ENCODE data around the gene ABHD14A. TPM values are rescaled to one million over a fixed set of nuclear protein-coding genes. Genes with fewer than 3 reads are reported as not detected.

The ABHD14A gene
- total RNA-seq, 1 donor from 2014 or later, result 14.8 TPM

DNA sequence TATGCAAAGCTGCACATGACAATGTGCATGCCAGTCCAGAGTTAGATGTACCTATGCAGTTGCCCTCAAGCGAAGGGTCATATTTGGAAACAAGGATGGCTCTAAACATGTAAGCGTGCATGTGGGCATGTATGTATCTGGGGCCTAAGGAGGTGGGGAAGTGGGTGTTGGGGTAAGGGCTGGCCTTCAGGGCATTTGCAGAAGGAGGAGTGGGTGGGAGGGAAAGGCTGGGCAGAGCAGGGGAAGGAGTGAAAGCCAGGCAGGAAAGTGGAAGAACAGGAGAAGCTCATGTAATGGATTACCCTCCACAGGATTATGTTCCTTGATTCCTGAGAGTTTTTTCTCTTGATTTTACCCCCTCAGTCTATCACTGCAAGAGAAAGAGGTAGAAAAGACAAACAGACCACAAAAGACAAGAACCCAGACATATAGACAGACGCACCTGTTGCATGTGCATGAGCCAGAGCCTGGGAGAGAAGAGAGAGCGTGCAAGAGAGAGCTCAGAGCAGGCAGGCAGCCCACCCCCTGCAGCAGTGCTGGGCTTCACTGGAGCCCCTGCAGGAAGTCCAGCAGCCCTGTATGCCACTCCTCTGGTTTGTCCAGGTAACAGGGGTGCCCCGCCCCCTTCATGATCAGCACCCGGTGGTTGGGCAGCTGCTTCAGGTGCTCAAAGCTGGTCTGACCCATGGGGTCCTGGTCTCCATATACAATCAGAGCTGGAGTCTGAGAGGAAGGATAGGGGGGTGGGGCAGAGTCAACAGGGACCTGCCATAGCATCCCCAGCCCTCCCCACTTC, 5.8 kb upstream of the ABHD14A start:
- Mint-ChIP-seq H3K4me1 (peaks cover 42% of the 10 kb centered on the region), H3K27me3 (ENCODE audit: low read depth) (no peaks in the 10 kb centered on the region), H3K4me3 (peak overlapping the region; percentile 86), H3K36me3 (no peaks in the 10 kb centered on the region), H3K27ac (peak overlapping the region; percentile 76), H3K9me3 (no peaks in the 10 kb centered on the region)
- no peak for DNase-seq (ENCODE audit: low spot score in 2 of 2, unreplicated experiment in 2 of 2)
- TF ChIP-seq, protein P1, sequence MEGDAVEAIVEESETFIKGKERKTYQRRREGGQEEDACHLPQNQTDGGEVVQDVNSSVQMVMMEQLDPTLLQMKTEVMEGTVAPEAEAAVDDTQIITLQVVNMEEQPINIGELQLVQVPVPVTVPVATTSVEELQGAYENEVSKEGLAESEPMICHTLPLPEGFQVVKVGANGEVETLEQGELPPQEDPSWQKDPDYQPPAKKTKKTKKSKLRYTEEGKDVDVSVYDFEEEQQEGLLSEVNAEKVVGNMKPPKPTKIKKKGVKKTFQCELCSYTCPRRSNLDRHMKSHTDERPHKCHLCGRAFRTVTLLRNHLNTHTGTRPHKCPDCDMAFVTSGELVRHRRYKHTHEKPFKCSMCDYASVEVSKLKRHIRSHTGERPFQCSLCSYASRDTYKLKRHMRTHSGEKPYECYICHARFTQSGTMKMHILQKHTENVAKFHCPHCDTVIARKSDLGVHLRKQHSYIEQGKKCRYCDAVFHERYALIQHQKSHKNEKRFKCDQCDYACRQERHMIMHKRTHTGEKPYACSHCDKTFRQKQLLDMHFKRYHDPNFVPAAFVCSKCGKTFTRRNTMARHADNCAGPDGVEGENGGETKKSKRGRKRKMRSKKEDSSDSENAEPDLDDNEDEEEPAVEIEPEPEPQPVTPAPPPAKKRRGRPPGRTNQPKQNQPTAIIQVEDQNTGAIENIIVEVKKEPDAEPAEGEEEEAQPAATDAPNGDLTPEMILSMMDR (IDR thresholded peaks at IDR 0.05; ENCODE audit: unreplicated experiment), result no peak

- H3K27me3 Mint-ChIP-seq (ENCODE audit: low read depth), result no peaks in the 10 kb centered on the region
- DNase-seq (ENCODE audit: low spot score in 2 of 2, unreplicated experiment in 2 of 2), result no peak
- peaks cover 43% of the 10 kb centered on the region for H3K4me1 Mint-ChIP-seq
These were observed 5.0 kb upstream of the ABHD14A start for GRCh38 chr3:51969841-51970240.

DNA sequence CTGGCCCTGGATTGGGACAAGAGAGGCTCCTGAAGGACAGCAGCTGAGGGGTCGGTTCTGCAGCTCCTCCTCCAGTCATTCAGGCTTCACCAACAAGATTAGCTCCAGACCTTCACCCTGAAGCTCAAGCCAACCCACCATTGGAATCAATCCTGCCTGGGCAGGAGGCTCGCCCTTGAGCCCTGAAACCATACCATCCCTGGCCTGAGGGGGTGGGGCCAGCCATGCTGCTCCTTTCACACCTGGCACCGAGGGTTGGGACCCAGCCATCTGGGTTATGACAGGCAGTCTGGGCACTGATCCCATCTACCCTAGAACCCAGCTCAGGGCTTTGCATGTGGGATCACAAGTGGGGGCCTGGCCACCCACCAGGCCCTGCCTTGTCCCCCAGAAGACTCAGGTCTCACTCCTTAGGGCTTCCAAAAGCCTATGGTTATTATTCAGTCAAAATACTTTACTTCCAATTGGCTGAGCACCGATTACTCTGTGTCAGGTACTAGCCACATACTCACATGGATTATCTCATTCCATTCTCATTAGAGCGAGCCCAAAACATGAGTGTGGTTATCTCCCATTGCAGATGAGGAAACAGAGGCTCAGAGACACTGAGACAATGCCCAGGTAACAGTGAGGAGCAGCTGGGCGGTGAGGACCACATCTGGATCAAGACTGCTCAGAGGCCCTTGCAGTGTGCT, 4.1 kb upstream of the ABHD14A start:
- H3K4me1 Mint-ChIP-seq, result peaks cover 41% of the 10 kb centered on the region
- H3K4me3 Mint-ChIP-seq, result no peak overlapping the region
- peak overlapping the region; percentile 16 for H3K27ac Mint-ChIP-seq

More at GRCh38 chr3:51969841-51970240, 5.0 kb upstream of the ABHD14A start:
- H3K9me3 Mint-ChIP-seq, result no peaks in the 10 kb centered on the region
- H3K36me3 Mint-ChIP-seq, result no peaks in the 10 kb centered on the region
- H3K27ac Mint-ChIP-seq, result no peak overlapping the region
- TF ChIP-seq, protein P1 (IDR thresholded peaks at IDR 0.05; ENCODE audit: unreplicated experiment), result no peak
- no peak overlapping the region for H3K4me3 Mint-ChIP-seq

DNA sequence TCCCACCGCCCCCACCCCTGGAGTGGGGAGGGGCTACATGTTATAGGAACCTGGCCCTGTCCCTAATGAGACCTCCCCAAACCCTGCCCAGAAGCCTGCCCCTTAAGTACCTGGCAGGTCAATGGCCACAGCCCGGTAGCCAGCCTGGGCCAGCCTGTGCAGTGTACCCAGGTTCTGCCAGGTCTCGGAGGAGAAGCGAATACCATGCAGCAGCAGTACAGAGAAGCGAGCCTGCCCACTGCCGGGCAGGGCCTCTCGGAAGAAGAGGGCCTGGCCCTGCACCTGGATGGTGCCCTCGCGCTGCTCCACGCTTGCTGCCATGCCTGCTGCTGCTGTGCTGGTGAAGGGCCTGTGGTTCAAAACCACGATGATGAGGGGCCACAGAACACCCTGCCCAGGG, 3.5 kb upstream of the ABHD14A start:
- TF ChIP-seq, protein P1 (IDR thresholded peaks at IDR 0.05; ENCODE audit: unreplicated experiment), result no peak
- no peak for DNase-seq (ENCODE audit: low spot score in 2 of 2, unreplicated experiment in 2 of 2)
- H3K27ac Mint-ChIP-seq, result no peak overlapping the region
- peaks cover 38% of the 10 kb centered on the region for H3K4me1 Mint-ChIP-seq
- H3K9me3 Mint-ChIP-seq, result no peaks in the 10 kb centered on the region
- H3K4me3 Mint-ChIP-seq, result no peak overlapping the region
- no peaks in the 10 kb centered on the region for H3K36me3 Mint-ChIP-seq
- no peaks in the 10 kb centered on the region for H3K27me3 Mint-ChIP-seq (ENCODE audit: low read depth)

More for the DNA sequence above, 4.1 kb upstream of the ABHD14A start:
- Mint-ChIP-seq H3K9me3 (no peaks in the 10 kb centered on the region), H3K36me3 (no peaks in the 10 kb centered on the region), H3K27me3 (ENCODE audit: low read depth) (no peaks in the 10 kb centered on the region)
- DNase-seq (ENCODE audit: low spot score in 2 of 2, unreplicated experiment in 2 of 2), result no peak
- TF ChIP-seq, protein P1 (IDR thresholded peaks at IDR 0.05; ENCODE audit: unreplicated experiment), result no peak

DNA sequence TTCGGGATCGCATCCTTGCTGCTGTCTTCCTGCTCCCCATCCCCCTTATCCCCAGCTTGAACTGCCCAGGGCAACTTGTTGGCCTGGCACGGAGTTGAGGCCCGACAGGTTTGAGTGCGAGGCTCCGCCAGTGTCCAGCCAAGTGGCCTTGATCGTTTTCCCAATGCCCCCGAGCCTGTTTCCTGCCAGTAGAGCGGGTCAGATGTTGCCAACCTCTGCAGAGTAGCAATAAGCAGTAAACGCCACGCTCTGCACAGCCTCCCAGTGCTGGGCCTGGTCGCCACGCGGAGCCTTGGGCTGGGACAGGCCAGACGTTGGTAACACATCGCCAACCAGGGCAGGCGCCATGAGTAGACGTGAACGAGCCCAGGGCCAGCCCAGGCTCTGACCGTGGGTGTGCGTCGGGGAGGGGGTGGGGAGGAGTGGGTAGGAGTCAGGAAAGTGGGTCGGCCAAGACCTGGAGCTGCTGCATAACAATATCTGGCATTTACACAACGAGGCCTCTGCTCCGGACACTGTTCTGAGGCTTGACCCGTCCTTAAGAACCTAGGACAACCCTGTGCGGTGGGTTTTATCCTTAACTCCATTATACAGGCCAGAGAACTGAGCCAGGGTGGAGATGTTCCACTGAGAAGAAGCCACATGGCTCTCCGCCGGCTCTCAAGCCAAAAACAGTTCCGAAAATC, 444 bp upstream of the ABHD14A start:
- Mint-ChIP-seq H3K9me3 (no peaks in the 10 kb centered on the region), H3K4me1 (peaks cover 19% of the 10 kb centered on the region), H3K4me3 (peak overlapping the region; percentile 92), H3K36me3 (no peaks in the 10 kb centered on the region), H3K27ac (peak overlapping the region; percentile 92), H3K27me3 (ENCODE audit: low read depth) (no peaks in the 10 kb centered on the region)
- TF ChIP-seq, protein P1 (IDR thresholded peaks at IDR 0.05; ENCODE audit: unreplicated experiment), result no peak
- DNase-seq (ENCODE audit: low spot score in 2 of 2, unreplicated experiment in 2 of 2), result no peak

Measured in mesothelial cell of epicardium (in vitro differentiated cells).